ENCODE measurements around the gene BPIFB6.

DNA sequence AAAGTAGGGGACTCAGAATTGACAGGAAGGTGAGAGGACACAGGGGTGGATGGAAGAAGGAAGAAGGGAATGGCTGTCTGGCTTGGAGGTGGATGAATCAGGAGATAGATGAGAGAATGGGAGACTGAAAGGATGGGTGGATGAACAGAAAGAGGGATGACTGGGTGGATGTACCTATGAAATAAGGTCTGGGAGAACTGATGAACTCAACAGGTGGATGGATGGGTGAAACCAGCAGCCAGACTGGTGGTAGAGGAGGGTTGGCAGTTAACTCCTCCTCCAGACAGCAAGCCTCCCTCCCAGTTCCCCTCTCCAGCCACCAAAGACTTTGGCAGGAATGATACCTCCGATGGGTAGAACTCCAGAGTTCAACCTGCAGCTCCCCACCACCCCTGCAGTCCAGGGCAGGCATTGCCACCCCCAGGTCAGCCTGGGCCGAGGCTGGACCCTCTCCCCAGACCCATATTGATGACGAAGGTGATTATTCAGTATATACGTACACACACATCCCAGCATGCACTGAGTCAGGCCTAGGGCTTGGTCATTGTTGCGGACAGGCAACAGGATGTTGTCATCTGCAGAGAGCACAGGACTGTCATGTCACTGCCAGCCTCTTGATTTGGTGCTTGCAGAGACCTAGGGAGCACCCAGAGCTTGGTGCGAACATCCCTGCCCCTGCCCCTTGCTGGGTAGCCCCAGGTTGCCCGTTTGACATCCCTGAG is 29.2 kb upstream of the BPIFB6 start:
- TF ChIP-seq, protein P1, sequence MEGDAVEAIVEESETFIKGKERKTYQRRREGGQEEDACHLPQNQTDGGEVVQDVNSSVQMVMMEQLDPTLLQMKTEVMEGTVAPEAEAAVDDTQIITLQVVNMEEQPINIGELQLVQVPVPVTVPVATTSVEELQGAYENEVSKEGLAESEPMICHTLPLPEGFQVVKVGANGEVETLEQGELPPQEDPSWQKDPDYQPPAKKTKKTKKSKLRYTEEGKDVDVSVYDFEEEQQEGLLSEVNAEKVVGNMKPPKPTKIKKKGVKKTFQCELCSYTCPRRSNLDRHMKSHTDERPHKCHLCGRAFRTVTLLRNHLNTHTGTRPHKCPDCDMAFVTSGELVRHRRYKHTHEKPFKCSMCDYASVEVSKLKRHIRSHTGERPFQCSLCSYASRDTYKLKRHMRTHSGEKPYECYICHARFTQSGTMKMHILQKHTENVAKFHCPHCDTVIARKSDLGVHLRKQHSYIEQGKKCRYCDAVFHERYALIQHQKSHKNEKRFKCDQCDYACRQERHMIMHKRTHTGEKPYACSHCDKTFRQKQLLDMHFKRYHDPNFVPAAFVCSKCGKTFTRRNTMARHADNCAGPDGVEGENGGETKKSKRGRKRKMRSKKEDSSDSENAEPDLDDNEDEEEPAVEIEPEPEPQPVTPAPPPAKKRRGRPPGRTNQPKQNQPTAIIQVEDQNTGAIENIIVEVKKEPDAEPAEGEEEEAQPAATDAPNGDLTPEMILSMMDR (conservative IDR thresholded peaks at IDR 0.05; ENCODE audit: low read depth, low read length), result no peak
- TF ChIP-seq MXI1 (IDR thresholded peaks at IDR 0.05; ENCODE audit: borderline replicate concordance, low read depth, low read length) (no peak), POLR2A (IDR thresholded peaks at IDR 0.05; ENCODE audit: low read depth, low read length) (no peak), MAFK (IDR thresholded peaks at IDR 0.05; ENCODE audit: low read depth, low read length) (no peak), RCOR1 (IDR thresholded peaks at IDR 0.05; ENCODE audit: insufficient replicate concordance, low read length) (no peak), CEBPB (IDR thresholded peaks at IDR 0.05; ENCODE audit: low read depth, low read length) (no peak)

Measured in IMR-90 (cell line).